DND-41 (cell line): ENCODE measurements around the gene NPBWR2.

Experiments
- ATAC-seq: fragments of 200-7000 bp; cut with Tn5 transposase; 3 replicates; pipeline ENCODE4 v1.9.1; 2021; ENCODE audit warnings: low read depth; ENCODE audit not compliant: insufficient read depth
- DNase-seq: peaks from one replicate; pipeline ENCODE4 v3.0.0-alpha.2; 2020
- H2AFZ ChIP-seq: 2 replicates; pipeline ENCODE4 v1.6.0; 2012; ENCODE audit warnings: low read depth, low read length
- H3K27ac ChIP-seq: 2 replicates; pipeline ENCODE4 v1.5.1; 2012; ENCODE audit warnings: low read length, inconsistent platforms
- H3K27me3 ChIP-seq: fragments of 200-600 bp; sonication (generic); 2 replicates; pipeline ENCODE4 v1.6.0; 2012; ENCODE audit warnings: low read length, mild to moderate bottlenecking, inconsistent platforms; ENCODE audit not compliant: insufficient read depth, poor library complexity
- H3K36me3 ChIP-seq: 2 replicates; pipeline ENCODE4 v1.5.1; 2012; ENCODE audit warnings: low read length, inconsistent platforms; ENCODE audit not compliant: insufficient read depth
- H3K4me1 ChIP-seq: 2 replicates; pipeline ENCODE4 v1.5.1; 2012; ENCODE audit warnings: mild to moderate bottlenecking, low read length; ENCODE audit not compliant: insufficient read depth
- H3K4me2 ChIP-seq: 2 replicates; pipeline ENCODE4 v1.6.0; 2012; ENCODE audit warnings: mild to moderate bottlenecking, moderate library complexity, low read length, inconsistent platforms; ENCODE audit not compliant: insufficient read depth
- H3K4me3 ChIP-seq, 2 experiments: fragments of 200-600 bp in 1 of 2; shearing (Covaris generic) in 1 of 2; 2 replicates each; pipeline ENCODE4 v1.5.1; 2012 to 2016; ENCODE audit warnings: inconsistent platforms in 2 of 2, low read length in 2 of 2, mild to moderate bottlenecking in 2 of 2, low read depth in 1 of 2, moderate library complexity in 1 of 2
- H3K79me2 ChIP-seq: 2 replicates; pipeline ENCODE4 v1.6.0; 2012; ENCODE audit warnings: low read length, inconsistent platforms; ENCODE audit not compliant: insufficient read depth
- H3K9ac ChIP-seq: 2 replicates; pipeline ENCODE4 v1.6.0; 2012; ENCODE audit warnings: low read depth, mild to moderate bottlenecking, inconsistent platforms, low read length, moderate library complexity
- H3K9me3 ChIP-seq: 2 replicates; pipeline ENCODE4 v1.5.1; 2012; ENCODE audit warnings: low read length, moderate library complexity, mild to moderate bottlenecking, inconsistent platforms; ENCODE audit not compliant: insufficient read depth, severe bottlenecking
- H4K20me1 ChIP-seq: 2 replicates; pipeline ENCODE4 v1.6.0; 2012; ENCODE audit warnings: low read length; ENCODE audit not compliant: insufficient read depth
- TF ChIP-seq, protein P1 (sequence below): IDR thresholded peaks from 2 replicates; pipeline ENCODE4 v1.5.1; 2012; ENCODE audit warnings: borderline replicate concordance, low read length, moderate library complexity, mild to moderate bottlenecking; ENCODE audit not compliant: poor library complexity, severe bottlenecking; ENCODE audit errors: extremely low read depth

Gene NPBWR2

DNA sequence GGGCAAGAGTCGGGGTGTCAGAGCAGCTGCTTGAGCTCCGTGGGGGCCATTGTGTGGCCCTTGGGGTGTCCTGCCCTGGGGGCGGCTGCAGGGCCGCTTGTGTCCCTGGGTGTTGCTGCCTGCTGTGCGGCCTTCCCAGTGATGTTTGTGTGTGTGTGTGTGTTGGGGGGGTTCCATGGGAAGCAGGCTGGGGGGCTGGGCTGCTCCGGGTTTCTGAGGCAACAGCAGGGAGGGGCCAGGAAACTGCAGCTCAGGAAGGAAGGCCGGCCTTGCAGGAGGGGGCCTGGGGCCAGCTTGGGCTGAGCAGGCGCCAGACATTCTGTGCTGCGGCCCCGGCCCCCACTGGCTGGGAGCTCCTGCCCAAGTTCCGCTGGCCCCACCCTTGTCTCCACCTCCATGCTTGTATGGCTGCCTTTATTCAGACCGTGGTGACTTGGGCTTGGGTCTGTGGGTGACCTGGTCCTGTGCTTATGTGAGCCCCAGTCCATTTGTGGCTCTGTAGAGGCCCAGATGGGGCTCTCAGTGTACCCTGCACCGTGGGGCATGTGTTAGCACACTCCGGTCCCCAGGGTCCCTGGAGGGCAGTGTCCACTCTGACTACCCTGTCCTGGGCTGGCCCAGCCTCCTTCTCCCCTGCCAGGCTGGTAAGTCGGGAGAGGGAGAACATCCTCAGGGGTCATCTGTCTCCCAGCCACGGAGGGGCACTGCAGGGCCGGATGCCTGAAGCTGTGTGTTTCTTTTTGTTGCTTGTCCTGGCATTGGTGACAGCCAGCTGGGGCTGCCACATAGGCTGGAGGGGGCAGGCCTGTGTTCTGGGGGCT is 53.3 kb downstream of the NPBWR2 start:
- no peaks in the 10 kb centered on the region for H3K27me3 ChIP-seq
- H3K4me3 ChIP-seq: no peak overlapping the region
- H4K20me1 ChIP-seq: no peaks in the 10 kb centered on the region
- no peak overlapping the region for H2AFZ ChIP-seq
- no peaks in the 10 kb centered on the region for H3K9me3 ChIP-seq
- DNase-seq (no peak), ATAC-seq (no peak)
- no peak overlapping the region for H3K4me2 ChIP-seq
- H3K79me2 ChIP-seq: no peaks in the 10 kb centered on the region
- H3K4me1 ChIP-seq: peaks cover 4% of the 10 kb centered on the region; the same call in 1 of the 2 replicates
- no peaks in the 10 kb centered on the region for H3K36me3 ChIP-seq
- no peak overlapping the region for H3K27ac ChIP-seq
- TF ChIP-seq, protein P1, sequence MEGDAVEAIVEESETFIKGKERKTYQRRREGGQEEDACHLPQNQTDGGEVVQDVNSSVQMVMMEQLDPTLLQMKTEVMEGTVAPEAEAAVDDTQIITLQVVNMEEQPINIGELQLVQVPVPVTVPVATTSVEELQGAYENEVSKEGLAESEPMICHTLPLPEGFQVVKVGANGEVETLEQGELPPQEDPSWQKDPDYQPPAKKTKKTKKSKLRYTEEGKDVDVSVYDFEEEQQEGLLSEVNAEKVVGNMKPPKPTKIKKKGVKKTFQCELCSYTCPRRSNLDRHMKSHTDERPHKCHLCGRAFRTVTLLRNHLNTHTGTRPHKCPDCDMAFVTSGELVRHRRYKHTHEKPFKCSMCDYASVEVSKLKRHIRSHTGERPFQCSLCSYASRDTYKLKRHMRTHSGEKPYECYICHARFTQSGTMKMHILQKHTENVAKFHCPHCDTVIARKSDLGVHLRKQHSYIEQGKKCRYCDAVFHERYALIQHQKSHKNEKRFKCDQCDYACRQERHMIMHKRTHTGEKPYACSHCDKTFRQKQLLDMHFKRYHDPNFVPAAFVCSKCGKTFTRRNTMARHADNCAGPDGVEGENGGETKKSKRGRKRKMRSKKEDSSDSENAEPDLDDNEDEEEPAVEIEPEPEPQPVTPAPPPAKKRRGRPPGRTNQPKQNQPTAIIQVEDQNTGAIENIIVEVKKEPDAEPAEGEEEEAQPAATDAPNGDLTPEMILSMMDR: no peak
- H3K9ac ChIP-seq: no peak overlapping the region
